Fibroblast of peridontal ligament (primary cell): ENCODE results near the gene PLA2G4F.

Experiments
- DNase-seq: peaks from one replicate; pipeline ENCODE4 v3.0.0-alpha.2; 2010; ENCODE audit errors: extremely low read depth

Gene PLA2G4F

GRCh38 chr15:42163947-42164550 lies 7.6 kb upstream of the PLA2G4F start:
- DNase-seq = no peak

DNA sequence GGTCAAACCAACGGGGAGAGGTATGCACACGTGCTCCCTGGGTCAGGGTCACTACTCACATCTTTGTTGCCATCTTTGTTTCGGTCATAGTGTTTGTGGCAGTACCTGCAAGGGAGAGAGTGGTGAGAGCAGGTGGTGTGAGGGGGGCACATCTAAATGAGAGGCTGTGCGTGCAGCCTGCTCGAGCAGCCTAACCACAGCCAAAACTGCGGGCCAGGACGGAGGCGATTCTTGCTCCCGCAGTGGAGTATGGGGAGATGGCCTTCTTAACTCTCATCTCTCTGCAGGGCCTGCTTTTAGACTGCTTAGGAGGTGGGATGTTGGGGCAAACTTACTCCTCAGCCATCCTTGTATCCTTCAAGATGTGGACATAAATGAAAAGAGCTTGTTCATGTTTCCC lies 6.9 kb upstream of the PLA2G4F start:
- DNase-seq = no peak

DNA sequence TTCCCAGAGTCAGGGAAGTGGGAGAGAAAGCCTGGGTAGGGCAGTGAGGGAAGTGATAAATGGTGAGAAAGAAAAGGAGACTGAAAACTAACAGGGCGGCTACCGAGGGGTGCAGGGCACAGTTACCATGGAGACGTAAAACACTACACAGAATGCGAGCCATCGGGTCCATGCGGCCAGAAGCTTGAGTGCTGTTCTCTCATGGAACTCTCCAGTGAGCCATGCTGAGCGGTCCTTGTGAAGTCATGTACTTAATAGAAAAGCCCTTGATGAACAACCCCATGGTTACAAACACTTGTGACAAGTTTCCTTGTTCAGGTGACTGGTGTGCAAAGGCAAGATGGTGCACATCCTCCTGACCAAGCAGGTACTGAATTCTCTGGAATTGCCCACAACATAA lies 3.7 kb upstream of the PLA2G4F start:
- no peak for DNase-seq

DNA sequence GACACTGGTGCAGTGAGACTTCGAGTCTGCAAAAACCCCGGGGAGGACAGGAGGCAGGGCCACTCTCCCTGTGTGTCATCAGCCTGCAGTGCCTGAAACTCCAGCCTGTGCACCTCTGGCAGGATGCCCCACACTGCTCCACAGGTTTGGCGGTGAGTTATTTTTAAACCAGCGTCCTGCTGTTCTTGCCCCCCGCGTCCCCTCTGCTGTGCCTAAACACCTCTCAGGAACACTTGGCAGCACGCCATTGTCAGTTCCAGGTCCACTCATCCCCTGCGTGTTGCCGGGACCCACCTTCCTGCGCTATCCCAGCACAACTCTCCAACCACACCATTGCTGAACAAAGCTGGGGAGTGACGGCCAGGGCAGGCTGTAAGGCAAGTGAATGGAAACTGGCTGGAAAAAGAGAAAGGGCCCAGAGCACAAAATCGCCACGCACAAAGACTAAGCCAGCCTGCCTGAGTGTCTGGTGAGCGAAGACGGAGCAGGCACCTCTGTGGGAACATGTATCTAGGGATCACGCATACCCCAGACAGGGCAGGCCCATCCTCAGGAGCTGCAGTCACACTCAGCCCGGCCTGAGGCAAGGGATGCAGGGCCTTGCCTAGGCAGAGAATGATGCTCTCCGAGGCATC lies 3.1 kb upstream of the PLA2G4F start:
- no peak for DNase-seq

- no peak for DNase-seq
Observed at GRCh38 chr15:42158941-42159340, 2.5 kb upstream of the PLA2G4F start.

DNA sequence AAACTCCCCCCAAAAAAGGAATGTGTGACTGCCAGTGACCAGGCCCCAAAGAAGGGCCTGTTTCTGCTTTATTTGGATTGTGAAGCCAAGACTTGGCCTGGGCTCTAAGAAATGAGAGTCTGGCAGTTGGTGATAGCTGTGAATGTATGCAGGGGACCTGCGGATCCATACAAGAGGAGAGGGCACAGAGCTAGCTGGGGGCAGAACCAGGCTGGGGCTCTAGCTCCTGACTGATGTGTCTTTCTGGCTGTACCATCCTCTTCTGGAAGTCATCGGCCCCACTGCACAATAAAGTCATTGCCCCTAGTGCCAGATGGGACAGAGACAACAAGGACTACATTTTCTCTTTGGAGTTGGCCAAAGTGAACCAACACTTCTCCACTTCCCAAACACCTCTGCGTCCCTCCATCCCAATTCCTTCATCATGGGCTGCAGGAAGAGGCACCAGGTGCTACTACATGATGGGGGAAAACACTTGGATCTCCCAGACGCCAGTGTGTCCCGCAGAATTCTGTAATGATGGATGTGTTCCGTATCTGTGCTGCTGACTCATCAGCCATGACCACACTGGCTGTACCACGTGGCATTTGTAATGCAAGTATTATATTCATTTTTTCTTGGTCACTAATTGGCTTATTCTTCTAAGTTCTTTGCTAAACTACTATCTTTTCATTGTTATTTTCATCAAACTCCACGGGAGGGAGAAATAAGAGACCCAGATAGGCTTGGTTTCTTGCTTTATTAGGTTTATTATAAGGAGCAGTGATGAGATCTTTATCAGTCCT lies 1.7 kb upstream of the PLA2G4F start:
- peak; percentile 74 for DNase-seq

- DNase-seq = no peak
Observed at GRCh38 chr15:42157381-42157780, 945 bp upstream of the PLA2G4F start.

GRCh38 chr15:42155546-42156242 lies 742 bp downstream of the PLA2G4F start:
- no peak for DNase-seq

- DNase-seq = no peak
Observed at GRCh38 chr15:42154956-42155355, 1.5 kb downstream of the PLA2G4F start.

- no peak for DNase-seq
Observed at GRCh38 chr15:42154212-42154941, 2.1 kb downstream of the PLA2G4F start.

GRCh38 chr15:42153874-42154211 lies 2.6 kb downstream of the PLA2G4F start:
- no peak for DNase-seq

DNA sequence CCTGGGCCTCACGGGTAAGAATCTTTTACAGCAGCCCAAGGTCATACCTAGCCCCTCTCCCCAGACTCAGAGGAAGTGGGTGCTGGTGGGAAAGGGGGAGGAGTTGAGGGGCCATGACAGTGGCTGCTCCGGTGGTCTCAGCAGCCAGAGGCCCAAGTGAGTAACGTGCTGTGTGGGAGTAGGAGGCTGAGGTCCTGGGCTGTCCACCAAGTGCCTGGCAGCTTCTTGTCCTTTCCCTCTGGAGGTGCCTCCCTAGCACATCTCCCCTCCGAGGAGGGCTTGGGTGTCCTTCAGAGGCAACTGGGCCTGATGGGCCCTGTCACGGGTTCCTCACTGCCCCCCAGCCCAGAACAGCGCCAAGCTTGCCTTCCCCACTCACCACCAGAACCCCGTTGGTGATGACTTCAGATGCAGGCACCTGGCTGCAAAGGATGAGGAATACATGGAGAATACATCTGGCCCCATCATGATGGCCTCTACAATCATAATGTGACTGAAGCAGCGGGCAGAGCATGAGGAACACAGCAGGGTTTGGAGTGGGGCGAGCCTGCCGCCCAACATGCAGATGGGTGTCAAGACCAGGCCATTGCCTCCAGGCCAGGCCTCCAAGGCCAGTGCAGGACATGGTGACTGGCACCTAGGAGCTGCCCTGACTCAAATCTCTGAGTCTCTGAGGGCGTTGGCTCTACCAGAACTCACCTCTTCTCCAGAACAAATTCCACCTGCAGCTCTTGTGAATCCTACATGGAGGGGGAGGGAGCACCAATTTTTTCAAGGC lies 3.3 kb downstream of the PLA2G4F start:
- no peak for DNase-seq

DNA sequence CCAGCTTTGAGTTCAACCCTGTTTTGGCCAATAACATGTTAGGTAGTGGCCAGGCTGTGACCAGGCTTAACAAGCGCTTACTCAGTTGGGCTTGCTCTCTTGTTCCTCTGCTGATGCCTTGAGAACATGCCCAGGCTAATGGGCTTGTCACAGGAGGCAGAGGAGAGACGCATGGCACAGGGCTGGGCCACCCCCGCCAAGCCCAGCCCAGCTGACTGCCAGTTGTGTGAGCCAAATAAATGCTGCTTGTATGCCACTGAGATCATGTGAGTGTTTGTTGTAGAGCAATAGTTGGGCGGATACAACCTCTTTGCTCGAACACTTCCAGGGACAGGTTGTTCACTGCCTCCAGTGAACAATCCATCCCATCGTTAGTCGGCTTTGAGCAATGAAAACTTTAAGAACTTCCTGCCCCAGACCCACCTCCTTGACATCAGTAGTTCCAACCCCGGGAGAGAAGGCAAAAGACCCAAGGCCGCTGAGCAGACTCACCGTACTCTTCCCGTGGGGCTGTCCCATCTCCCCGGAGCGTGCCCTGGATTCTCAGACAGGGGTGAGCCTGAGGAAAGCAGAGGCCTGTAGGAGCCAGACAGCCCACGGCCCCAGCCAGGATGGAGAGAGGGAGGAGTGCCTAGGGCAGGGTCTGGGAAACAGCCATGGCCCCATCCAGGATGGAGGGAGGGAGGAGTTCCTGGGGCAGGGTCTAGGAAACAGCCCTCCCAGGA lies 4.1 kb downstream of the PLA2G4F start:
- DNase-seq = peak; percentile 7

GRCh38 chr15:42151736-42152135 lies 4.7 kb downstream of the PLA2G4F start:
- DNase-seq = peak; percentile 14

- no peak for DNase-seq
Observed at GRCh38 chr15:42151141-42151561, 5.3 kb downstream of the PLA2G4F start.

- DNase-seq = no peak
Observed at GRCh38 chr15:42150219-42150970, 6.0 kb downstream of the PLA2G4F start.

GRCh38 chr15:42149493-42150218 lies 6.8 kb downstream of the PLA2G4F start:
- DNase-seq = no peak

DNA sequence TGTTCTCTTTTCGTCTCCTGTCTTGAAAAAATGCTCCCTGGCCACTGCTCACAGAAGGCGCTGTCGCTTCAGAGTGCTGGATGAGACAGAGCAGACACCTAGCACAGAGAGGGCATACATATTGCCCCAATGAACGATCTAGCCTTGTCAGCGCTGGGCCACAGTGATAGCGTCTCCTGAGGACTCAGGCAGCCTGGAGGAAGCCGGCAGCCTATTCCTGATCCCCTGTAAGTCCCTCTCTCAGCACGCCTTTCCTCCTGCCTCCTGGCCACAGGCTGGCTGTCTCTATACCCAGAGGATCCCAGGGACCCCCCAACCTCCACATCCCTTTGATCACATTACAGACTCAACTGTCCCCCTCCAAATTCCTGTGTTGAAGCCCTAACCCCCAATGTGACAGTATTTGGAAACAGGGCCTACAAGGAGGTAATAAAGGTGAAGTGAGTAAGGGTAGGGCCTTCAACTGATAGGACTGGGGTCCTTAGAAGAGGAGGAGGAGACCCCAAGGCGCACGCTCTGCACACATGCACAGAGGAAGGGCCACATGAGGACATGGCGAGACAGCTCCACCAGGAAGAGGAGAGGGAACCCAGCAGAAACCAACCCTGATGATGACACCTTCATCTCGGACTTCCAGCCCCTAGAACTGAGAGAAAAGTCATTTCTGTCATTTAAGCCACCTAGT lies 7.5 kb downstream of the PLA2G4F start:
- DNase-seq = no peak

DNA sequence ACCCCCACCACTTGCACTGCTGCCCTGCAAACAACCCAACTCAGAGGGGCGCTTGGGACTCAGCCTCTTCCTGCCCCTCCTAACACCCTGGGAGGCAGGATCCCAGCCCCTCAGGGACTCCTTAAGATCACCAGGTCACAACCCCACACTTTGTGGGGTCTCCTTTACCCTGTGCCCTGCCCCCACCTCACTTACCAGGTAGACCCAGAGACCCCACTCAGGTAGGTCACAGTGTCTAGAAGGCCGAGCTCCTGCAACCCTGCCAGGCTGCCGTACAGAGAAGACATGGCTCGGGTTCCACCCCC lies 9.1 kb downstream of the PLA2G4F start:
- DNase-seq = no peak
